HG03045 (cell line): ENCODE results near the gene THEMIS.
"Not testable (repeated sequence)": the region's sequence is repeated elsewhere in the genome, so short reads cannot be mapped to it uniquely, and the experiment has no call there.

ENCODE experiments used
- ATAC-seq: cut with Tn5 transposase; IDR thresholded peaks from one replicate; pipeline ENCODE4 v1.9.1; 2021; ENCODE audit warnings: mild to moderate bottlenecking, moderate library complexity; ENCODE audit not compliant: unreplicated experiment

Gene THEMIS

DNA sequence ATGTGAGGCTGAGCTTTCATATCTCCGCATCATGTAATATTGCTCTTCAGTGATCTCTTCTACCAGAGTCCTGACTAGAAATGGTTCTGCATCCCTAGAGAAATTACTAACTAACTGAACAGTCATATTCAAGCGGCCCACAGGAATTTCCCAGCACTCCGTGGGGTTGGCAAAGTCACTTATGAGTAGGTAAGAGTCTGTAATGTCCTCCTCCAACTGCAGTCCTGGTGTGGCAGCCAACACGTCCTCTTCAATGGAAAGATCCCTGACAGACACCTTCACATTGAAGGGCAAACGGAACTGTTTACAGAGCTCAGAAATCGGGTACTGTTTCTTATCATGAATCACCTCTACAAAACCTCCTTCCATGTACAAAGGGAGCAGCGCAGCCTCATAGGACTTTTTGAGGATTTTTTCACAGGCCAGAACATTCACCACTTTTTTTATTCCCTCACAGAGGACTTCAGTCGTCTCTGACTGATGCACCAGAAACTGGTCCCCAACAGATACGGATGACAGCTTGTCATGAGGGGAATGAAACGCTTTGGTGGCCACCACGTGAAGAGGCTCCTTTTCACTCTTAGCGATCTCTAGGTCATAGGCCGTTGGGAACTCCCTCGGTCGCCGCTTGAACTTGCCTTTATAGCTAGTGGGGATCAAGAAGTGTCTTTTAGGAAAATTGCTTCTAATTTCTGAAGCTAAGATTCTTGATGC, 87.7 kb downstream of the THEMIS start:
- no peak for ATAC-seq

- ATAC-seq: no peak
Observed at GRCh38 chr6:127811900-127812570, 88.8 kb downstream of the THEMIS start.

DNA sequence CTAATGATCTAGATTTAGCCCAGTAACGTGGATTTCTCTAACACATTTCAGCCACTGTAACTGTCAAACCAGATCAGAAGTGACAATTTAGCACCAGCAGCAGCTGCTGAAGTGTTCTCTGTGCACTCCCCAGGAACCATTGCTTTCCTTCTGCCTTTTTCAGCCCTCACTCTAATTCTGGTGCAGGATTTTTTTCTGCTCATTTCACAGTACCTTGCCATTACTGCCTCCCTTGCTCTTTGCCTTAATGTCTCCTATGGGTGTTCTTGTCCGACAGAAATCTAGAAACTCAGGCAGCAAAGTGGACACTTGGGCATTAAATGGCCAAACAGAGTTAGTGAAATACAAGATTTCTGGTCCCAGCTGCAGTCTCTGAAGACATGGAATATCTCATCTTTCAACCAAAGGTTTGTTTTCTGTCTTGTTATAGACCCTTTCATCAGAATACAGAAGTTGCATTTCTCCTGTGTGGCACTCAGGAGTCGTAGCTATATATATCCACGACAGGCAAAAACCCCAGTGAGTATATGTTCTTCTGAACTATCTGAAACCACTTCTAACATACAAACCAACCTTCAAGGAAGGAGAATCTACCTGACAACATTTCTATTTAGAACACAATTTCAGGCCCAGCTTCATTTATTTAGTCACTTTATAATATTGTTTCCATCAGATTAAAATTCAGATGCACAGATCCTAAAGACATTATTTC, 92.9 kb downstream of the THEMIS start:
- ATAC-seq: no peak

GRCh38 chr6:127796713-127797112, 104.1 kb downstream of the THEMIS start:
- ATAC-seq: no peak

DNA sequence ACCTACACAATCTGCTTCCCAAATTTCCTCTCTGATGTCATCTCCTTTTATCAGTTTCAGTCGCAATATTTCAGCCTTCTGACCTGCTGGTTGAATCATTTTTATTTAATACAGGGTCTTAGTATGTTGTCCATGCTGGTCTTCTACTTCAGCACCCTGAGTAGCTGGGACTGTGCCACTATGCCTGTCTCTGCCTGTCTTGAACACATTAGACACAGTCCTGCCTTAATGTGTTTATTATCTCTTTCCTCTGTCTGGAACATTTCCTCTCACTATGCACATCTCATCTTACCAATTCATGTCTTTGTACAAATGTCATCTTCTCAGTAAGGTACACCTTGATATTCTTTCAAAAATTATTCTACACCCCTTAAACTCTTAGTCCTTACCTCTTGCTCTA, 106.5 kb downstream of the THEMIS start:
- no peak for ATAC-seq

DNA sequence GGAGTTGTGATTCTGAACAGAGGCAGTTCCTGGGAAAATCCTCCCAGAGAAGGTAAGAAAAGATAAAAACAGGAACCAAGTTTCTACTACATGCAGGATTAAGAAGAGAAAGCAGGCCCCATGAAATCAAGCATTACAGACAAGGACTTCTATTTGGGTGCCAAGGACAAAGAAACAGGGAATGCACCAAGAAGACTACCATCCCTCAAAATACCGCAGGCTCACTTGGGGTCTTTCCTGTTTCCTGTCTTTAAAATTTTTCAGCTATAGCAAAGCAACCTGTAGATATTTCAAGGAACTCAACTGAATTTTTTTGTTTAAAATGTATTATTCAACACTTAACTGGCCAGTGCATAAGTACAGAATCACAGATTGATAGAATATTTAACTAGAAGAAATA, 107.5 kb downstream of the THEMIS start:
- ATAC-seq: no peak

GRCh38 chr6:127792616-127793015, 108.2 kb downstream of the THEMIS start:
- no peak for ATAC-seq

DNA sequence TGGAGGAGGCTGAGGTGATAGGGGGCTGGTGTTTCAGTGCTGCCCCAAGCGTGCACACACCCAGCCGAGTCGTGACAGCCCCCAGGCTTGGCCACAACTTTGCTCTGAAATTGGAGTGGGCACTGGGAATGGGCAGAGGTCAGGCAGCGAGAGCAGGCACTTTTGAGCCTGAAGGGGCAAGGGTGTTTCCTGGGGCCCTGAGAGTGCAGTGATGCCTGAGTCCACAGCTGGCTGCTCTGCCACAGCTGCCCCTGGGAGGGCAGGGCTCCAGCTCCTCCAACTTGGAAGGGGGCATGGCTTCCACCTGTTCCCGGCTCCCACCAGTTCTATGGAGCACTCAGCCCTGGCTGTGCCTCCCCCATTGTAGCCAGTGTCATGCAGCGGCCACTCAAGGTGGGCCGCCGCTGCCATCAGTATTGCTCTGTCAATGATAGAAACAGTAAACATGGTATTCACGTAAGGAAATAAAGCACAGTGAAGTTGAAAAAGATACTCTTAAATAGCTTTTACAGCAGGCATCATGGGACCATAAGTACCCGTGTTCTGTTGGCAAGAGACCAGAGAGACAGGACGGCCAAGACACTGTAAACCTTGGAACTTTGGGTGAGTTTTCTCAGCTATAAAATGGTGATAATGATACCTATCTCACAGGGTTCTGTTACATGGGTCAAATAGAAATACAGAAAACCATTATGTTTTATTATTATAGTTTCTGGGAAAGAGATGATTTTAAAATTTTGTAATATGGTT, 108.9 kb downstream of the THEMIS start:
- ATAC-seq: no peak

- no peak for ATAC-seq
Observed at GRCh38 chr6:127790571-127790970, 110.3 kb downstream of the THEMIS start.

DNA sequence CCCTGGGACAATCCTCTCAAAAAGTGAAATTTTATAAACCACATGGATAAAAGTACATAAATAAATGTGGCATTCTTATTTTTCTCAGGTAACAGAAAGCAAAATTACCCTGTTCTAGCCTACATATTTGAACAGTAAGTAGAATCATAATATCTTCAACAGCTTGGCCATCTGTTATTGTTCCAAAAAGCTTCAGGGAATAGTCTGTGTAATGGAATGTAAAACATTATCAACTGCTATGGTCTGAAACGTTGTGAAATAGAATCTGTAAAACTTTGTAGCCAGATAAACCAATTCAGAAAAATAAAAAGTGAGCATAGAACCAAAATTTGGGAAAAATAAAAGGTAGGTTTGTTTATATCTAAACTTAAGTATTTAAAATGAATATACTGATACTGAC, 114.7 kb downstream of the THEMIS start:
- ATAC-seq: no peak

DNA sequence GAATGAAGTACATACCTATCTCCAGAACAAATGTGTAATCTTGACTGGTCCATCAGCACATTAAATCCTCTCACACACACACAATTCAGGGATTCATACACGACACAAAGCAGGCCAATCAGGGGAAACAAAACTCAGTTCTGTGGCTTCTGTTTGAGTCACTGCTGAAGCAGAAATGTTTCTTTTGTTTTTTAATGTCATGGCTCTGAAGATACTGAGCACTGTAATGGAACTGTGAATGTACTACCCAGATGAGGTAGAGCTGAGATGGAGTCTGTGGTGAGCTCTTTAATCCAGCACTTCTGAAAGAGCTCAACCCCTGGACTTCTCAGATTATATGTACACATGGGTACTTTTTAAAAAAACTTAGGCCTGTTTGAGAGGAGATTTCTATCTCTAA, 116.4 kb downstream of the THEMIS start:
- no peak for ATAC-seq

GRCh38 chr6:127781636-127782272, 119.1 kb downstream of the THEMIS start:
- not testable (repeated sequence) for ATAC-seq

- no peak for ATAC-seq
Observed at GRCh38 chr6:127776320-127776719, 124.5 kb downstream of the THEMIS start.

GRCh38 chr6:127775371-127775770, 125.5 kb downstream of the THEMIS start:
- ATAC-seq: no peak

DNA sequence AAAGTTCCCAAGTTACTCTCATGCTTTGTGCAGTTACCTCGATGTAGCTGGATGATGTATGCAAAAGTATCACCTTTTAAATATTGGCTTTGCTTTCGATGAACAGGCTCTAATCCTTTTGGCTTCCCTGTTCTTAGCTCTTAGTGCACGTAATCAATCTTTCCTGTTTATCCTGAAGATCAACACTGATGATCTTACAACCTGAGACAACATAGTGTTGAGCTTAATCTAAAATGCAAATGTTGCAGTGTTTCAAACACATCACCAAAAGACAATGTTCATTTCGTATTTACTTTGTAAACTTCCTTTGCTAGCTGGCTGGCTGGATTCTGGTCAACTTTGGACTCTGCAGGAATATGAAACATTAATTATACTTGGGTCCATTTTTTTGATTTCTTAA, 132.1 kb downstream of the THEMIS start:
- no peak for ATAC-seq

GRCh38 chr6:127768223-127768622, 132.6 kb downstream of the THEMIS start:
- no peak for ATAC-seq

DNA sequence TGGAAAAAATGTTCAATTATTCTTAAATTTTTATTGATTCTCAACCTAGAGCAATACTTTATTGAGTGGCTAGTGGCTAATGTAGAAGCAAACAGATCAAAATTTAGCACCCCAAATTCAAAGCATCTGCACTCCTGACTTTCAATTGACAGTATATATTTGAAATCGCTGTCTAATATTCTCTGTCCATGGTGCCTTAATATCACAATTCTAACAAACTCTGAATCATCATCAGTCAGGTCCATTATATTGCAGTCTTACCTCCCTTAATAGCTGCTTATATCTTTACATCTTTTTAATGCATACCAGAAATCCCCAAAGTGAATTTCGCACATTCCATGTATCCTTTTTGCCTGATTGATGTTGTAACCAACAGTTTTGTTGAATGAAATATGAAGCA, 134.9 kb downstream of the THEMIS start:
- no peak for ATAC-seq

DNA sequence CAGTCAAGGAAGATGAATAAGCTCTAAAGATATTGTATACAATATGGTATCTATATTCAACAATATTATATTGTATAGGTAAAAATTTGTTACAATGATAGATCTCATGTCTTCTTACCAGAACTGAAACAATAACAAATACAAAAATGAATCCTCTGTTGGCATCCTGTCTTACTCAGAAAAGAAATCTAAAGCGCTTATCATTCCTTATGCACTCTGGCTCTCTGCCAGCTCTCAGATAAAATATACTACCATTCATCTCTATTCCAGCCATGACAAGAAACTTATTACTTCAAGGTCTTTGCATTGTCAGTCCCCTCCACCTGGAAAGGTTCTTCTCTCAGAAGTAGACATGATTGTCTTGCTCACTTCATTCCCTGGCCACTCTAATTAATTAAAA, 138.6 kb downstream of the THEMIS start:
- ATAC-seq: no peak

- ATAC-seq: no peak
Observed at GRCh38 chr6:127761084-127761483, 139.8 kb downstream of the THEMIS start.

- no peak for ATAC-seq
Observed at GRCh38 chr6:127749095-127749494, 151.8 kb downstream of the THEMIS start.

- ATAC-seq: no peak
Observed at GRCh38 chr6:127748290-127748689, 152.6 kb downstream of the THEMIS start.
